ENCODE data around the gene GIPC3. TPM values are rescaled to one million over a fixed set of nuclear protein-coding genes. Genes with fewer than 3 reads are reported as not detected.

GIPC3 gene
- total RNA-seq, 1 donor from 2014 or later: 2.2 TPM

DNA sequence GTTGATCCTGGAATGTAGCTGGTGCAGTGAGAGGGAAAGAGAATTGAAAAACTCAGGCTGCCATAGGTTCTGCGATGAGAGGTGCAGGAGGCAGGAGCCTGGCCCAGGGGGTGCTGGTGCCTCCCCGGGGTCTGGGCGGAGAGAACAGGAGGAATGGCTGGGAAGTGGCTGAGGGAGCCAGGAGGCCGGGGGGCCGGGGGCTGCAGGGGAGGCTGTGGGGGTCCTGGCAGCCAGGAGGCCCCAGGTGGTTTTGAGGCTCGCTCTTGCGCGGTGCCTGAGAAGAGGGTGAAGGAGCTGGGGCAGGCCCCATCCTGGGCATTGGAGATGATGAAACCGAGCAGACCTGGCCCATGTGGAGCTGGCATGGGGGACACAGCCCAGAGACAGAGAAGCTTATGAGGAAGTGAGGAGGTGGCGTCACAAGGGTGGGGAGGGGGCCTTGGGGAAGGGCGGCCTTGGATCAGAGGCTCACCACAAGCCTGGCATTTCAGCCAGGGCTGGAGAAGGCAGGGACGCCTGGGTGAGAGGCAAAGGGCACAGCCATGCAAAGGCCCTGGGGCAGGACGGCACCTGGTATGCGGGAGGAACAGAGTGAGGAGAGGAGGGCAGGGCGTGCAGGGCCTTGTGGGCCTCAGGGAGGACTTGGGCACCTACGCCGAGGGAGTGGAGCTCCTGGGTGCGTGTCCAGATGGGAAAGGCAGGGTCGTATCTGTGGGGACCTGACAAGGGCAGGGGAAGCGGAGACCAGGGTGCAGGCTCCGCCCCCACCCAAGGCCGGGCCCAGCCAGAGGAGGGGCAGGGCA, 47.6 kb upstream of the GIPC3 start:
- H3K4me1 Mint-ChIP-seq (ENCODE audit: low read depth): peaks cover 5% of the 10 kb centered on the region
- H3K36me3 Mint-ChIP-seq (ENCODE audit: low read depth): peaks cover 7% of the 10 kb centered on the region
- no peak for TF ChIP-seq CTCF (IDR thresholded peaks at IDR 0.05)
- no peak for DNase-seq (ENCODE audit: low spot score)
- H3K9me3 Mint-ChIP-seq (ENCODE audit: low read depth): no peaks in the 10 kb centered on the region
- no peak overlapping the region for H3K4me3 Mint-ChIP-seq (ENCODE audit: unreplicated experiment)
- H3K27me3 Mint-ChIP-seq (ENCODE audit: low read depth): no peaks in the 10 kb centered on the region
- peak overlapping the region; percentile 32 for H3K27ac Mint-ChIP-seq (ENCODE audit: unreplicated experiment)

GRCh38 chr19:3538258-3538929, 46.9 kb upstream of the GIPC3 start:
- H3K9me3 Mint-ChIP-seq (ENCODE audit: low read depth): no peaks in the 10 kb centered on the region
- no peak overlapping the region for H3K27ac Mint-ChIP-seq (ENCODE audit: unreplicated experiment)
- no peak for TF ChIP-seq CTCF (IDR thresholded peaks at IDR 0.05)
- H3K4me1 Mint-ChIP-seq (ENCODE audit: low read depth): peaks cover 5% of the 10 kb centered on the region
- no peak for DNase-seq (ENCODE audit: low spot score)
- H3K36me3 Mint-ChIP-seq (ENCODE audit: low read depth): peaks cover 7% of the 10 kb centered on the region
- H3K27me3 Mint-ChIP-seq (ENCODE audit: low read depth): no peaks in the 10 kb centered on the region
- H3K4me3 Mint-ChIP-seq (ENCODE audit: unreplicated experiment): no peak overlapping the region

- peaks cover 5% of the 10 kb centered on the region for H3K4me1 Mint-ChIP-seq (ENCODE audit: low read depth)
- TF ChIP-seq CTCF (IDR thresholded peaks at IDR 0.05): no peak
- no peak for DNase-seq (ENCODE audit: low spot score)
- peaks cover 5% of the 10 kb centered on the region for H3K36me3 Mint-ChIP-seq (ENCODE audit: low read depth)
- H3K27me3 Mint-ChIP-seq (ENCODE audit: low read depth): no peaks in the 10 kb centered on the region
- peak within 1 kb of the TSS; percentile 32 for H3K27ac Mint-ChIP-seq (ENCODE audit: unreplicated experiment)
- H3K4me3 Mint-ChIP-seq (ENCODE audit: unreplicated experiment): no peak within 1 kb of the TSS
- H3K9me3 Mint-ChIP-seq (ENCODE audit: low read depth): no peaks in the 10 kb centered on the region
Measured at GRCh38 chr19:3538965-3539755, 46.1 kb upstream of the GIPC3 start, which contains the start of gene TEKTIP1. Gene TEKTIP1 (plus strand): TSS chr19:3539174. CDS start chr19:3539178, 4 bp downstream.

DNA sequence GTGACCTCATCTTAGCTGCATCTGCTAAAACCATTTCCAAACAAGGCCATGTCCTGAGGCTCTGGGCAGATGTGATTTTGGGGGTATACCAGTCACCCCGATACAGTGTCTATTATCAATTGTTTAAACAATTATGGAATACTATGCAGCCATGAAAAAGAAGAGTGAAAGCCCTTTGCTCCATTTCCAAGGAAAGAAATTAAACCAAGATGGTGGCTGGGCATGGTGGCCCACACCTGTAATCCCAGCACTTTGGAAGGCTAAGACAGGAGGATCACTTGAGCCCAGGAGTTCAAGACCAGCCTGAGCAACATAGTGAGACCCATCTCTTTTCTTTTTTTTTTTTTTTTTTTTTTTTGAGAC, 45.5 kb upstream of the GIPC3 start:
- Mint-ChIP-seq H3K4me1 (ENCODE audit: low read depth) (peaks cover 5% of the 10 kb centered on the region), H3K27ac (ENCODE audit: unreplicated experiment) (no peak overlapping the region), H3K27me3 (ENCODE audit: low read depth) (no peaks in the 10 kb centered on the region), H3K4me3 (ENCODE audit: unreplicated experiment) (no peak overlapping the region), H3K36me3 (ENCODE audit: low read depth) (peaks cover 3% of the 10 kb centered on the region), H3K9me3 (ENCODE audit: low read depth) (no peaks in the 10 kb centered on the region)
- no peak for TF ChIP-seq CTCF (IDR thresholded peaks at IDR 0.05)
- no peak for DNase-seq (ENCODE audit: low spot score)

All from chondrocyte (in vitro differentiated cells).